Stimulated activated CD8-positive, alpha-beta memory T cell treated with anti-CD3 and anti-CD28 coated beads, Interleukin-15, amount 100 ng/mL, for 1 hour (primary cell): ENCODE results near the gene CDH13.

Experiments used
- DNase-seq: peaks from one replicate; pipeline ENCODE4 v3.0.0-alpha.2; 2020; ENCODE audit warnings: low read depth

The CDH13 gene

DNA sequence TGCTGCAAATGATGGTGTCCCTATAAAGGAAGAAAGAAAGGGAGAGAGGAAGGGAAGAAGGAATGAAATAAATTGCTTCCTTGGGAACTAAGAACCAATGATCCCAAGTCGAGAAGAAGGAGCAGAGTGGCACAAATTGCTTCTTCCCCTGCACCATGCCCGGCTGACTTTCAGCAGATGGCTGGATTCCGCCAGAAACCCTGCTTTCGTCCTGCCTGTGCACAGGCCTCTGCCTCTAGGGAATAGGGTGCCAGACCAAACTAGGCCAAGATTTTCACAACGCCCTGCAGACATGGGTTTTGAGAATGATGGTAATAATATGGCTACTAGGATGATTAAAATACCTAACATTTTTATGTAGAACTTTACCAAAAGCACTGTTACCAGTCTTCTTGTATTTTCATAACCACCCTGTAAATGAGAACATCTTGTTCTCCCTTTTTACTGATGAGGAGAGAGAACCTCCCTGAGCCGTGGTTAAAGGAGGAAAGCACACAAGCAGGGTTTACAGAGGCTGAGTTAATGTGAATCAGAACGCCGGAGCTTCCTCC, 1058.9 kb downstream of the CDH13 start:
- no peak for DNase-seq

DNA sequence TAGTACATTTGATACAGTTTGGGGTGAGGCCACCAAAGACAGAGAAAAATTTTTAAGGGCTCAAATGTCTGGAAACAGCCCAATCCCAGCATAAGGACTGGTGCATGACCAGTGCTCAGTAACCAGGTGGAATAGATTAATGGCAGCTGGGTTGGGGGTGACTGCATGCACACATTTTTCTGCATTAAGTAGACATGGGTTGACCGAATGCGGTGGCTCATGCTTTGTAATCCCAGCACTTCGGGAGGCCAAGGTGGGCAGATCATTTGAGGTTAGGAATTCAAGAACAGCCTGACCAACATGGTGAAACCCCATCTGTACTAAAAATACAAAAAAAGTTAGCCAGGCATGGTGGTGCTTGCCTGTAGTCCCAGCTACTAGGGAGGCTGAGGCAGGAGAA, 1060.0 kb downstream of the CDH13 start:
- DNase-seq, result no peak

DNA sequence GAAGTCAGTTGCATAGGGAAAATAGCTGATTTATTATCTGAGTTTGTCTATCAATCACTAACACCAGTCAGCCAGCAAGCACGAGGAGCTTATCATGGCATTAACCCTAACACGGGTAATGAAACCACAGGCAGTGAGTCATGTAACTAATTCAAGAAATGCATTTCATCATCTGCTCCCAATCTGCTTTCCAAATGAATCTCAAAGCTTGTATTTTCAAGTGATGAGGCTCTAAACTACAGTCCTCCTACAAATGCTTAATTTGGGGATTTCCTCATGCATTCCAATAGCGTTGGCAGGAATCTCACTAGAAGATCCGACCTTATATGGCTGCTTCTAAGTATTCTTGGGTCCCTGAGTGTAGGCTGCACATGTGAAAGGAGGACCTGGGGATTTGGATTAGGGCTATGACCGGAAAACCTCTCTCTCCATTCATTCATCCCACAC, 1062.6 kb downstream of the CDH13 start:
- DNase-seq, result no peak

DNA sequence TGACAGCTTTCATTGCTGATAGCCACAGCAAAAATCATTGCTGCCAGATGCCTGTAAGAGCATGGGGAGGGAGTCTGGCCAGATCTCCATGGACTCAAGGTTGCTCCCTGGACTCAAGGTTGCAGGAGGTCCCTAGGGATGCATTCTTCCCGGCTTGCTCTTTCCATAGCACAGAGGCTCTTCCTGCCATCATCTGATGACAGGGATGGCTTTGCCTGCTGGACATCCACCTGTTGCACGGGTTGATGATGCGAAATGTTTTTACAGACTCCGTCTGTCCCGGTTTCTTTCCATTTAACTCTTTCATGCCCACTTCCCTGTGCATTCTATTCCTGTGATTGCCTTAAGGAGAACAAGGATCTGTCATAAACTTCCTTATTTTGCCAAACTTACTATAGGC, 1065.5 kb downstream of the CDH13 start:
- no peak for DNase-seq

DNA sequence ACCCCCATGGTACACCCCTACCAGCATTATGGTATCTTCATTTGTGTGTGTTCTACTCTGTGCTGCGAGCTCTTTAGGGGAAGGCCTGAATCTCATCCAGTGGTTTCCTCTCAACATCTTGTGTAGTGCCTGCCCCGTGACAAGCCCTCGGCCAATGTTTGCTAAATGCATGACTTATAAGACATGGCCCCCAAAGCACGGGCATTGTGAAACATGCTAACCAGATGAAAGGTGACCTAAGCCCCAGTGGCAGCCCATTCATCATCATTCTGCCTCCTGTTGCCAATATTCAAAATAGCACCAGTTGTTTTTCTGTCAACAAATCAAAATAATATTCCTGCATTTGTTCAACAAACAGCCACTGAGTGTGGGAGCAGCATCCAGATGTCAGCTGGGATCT, 1072.2 kb downstream of the CDH13 start:
- DNase-seq, result no peak

DNA sequence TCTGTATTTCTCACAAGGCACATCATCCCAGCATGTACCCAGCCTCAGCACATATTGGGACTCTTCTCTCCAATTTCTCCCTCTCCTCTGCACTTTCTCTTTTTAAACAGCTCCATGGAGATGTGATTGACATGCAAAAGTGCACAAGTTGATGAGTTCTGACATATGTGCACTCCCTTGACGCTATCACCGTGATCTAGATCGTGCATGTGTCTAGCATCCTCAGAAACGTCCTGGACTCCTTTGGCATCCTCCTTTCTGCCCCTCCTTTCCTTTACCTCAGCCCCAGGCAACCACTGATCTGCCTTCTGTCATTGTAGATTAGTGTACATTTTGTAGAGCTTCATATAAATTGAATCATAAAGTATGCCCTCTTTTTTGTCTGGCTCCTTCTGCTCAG, 1073.0 kb downstream of the CDH13 start:
- DNase-seq, result no peak

DNA sequence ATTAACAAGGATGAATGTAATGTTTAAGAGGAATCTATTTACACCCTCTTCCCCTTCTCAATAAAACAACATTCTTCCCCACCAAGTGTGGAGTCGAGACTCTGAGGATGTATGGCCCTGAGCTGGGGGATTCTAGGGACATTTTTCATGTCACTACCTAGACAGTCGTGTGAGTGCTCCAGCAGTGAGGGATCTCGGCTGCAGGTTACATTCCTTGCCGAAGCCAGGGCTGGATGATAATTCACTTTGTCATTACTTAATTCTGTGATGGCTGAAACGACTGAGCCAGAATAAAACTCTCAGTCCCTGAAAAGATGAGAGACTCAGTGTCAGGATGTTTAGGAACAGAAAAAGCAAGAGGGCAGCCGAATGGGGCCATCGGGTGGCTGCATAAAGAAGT, 1074.1 kb downstream of the CDH13 start:
- DNase-seq, result no peak

DNA sequence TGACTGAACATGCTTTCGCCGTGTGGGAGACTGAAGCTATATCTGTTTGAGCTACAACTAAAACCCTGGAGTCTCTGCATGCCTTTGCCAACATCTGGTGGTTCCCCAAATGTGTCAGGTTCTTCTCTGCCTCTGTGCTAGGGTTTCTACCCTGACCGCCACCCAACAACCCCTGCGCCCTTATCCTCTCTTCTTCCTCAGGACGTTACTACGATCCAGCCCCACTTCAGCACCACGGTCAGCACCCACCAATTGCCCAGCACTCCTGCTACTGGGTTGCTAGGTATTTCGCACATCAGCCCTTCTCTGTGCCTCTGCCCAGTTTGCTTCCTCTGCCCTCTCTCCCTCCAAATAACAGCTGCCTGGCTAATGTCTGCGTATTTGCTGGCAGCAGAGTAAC, 1074.7 kb downstream of the CDH13 start:
- DNase-seq, result no peak

DNA sequence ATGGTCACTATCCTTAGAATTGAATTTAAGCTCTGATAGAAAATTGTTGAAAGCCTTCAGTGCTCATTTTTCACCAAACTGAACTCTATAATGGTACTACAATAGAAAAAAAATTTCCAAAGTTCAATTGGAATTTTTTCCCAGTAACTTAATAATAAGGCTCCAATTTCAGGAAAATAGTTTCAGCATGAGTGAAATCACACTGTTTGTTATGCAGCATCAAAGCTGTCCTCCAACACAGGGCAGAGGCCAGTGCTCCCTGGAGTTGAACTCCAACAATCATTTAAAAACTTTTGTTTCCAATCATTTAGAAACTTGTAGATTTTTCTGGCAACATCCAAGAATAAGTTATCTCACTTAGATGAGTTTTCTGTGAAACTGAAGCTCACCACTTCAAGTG, 1077.9 kb downstream of the CDH13 start:
- DNase-seq, result no peak

DNA sequence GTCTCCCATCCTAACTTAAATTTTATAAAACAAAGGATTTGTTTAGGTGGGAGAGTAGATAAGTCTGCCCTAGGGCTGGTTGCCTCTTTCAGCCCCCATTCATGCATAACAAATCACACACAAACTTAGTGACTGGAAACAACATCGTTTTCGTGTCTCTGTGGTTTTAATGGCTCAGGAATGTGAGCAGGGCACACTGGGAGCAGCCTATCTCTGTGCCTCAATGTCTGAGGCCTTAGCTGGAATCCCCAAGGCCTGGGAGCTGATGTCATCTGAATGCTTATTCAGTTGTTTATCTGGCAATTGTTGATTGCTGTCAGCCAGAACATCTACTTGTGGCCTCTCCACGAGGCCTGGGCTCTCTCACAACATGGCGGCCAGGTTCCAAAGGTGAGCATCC, 1079.1 kb downstream of the CDH13 start:
- no peak for DNase-seq

DNA sequence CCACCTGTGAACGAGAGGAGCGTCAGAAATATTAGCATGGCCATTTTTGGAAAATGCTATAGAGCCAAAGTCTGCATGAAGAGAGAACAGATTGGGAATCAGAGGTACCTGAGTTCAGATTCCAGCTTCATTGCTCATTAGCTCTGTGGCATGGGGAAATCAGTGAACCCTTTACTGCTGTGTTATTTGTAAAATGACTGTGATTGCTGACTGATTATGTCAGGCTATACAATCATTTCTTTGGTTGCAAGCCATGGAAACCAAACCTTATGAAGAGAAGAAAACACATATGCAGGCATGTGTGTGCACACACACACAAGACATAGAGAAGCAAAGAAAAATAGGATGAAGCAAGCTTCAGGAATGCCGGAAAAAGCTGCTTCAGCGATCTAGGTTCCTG, 1079.6 kb downstream of the CDH13 start:
- no peak for DNase-seq

DNA sequence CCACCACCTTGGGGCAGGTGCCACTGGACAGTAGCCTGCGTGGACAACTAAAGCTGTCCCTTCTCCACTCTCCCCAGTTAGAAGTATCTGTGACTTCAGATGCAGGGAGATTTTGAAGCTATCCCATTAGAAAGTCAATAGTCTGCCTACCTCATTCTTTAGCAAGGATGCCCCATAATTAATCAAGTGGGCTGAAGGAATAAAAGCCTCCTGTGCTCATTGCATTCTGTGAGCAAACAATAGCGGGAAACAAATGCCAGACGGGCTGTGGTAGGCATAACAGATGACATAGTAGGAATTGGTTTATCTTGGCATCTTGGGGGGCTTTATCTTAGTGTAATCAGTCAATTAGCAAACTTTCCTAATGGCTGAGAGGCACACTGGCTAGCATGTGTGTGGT, 1084.3 kb downstream of the CDH13 start:
- DNase-seq, result no peak

DNA sequence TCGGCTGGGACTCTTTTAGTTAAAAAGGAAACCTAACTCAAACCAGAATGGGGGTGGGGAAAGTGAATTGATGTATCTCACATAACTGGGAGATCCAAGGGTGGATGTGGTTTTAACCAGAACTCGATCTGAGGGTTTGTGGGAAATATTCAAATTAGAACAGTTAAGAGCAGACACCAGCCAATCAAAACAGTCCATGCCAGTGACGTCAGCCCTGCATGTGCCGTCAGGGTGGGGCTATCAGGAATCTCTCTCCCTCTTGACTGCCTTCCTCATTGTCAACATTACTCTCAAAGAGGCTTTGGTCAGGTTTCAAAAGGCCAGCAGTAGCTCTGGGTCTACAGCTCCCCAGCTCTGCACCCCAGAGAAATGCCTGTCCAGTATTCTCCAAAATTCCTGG, 1086.8 kb downstream of the CDH13 start:
- DNase-seq, result no peak

DNA sequence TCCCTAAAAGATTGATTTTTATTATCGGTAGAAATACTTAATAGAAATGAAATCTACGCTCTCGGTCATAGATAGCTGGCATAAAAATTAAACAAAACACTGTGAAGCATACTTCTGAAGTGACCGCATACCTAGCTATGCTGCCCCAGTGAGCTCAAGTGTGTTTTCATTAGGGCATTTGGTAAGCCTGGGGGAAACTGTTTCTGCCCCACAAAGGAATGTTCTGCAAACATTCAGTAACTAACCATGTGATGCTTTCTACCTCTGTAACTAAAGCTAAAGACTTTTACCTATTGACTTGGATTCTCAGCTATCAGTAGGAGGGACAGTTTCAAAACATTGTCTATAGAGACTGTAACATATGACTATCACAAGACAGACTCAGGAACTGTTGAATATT, 1087.5 kb downstream of the CDH13 start:
- DNase-seq, result no peak

DNA sequence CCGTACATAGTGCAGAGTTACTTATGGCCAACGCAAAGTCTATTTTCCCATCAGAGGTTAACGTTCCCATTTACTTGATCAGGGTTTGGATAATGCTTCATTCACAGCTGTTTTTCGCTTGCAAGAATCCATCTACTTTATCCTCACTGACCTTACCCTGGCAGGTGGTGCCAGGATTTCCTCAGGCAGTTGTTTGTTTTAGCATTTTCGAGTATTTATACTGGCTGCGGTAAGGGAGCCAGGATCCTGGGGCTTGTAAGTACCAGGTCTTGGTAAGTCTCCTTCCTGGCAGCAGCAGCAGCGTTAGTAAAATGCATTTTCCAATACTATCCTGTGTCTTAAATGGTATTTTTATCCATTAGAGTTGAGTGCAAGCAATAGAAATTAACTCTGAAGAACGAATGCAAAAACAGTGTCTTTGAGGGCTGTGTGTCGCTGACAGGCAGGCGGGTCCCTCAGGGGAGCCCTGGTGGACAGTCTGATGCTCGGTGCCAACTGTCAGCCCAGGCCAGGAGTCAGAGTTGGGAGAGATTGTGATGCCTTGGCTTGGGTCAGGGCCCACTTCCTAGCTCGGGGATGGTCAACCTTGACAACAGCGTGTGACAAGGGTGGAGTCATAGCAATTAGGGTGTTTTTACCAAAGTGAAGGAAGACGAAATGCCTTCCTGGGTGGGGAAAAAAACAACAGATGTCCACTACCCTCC, 1088.6 kb downstream of the CDH13 start:
- DNase-seq, result no peak

DNA sequence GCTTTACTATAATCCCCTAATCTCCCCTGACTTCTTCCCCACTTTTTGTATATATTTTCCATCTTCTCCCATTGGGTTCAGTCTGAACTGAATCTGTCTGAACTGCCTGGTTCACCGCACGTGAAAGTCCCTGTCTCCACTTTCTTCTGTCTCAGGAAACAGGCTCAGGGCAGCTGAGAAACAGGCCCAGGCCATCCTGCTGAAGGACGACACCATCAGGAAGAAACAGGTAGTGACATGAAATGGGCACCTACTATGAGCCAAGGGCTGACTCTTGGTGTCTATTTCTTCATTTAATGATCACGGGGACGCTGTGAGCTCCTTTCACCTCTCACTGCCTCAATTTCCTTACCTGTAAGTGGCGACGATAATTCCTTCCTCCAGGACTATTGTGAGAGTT, 1090.5 kb downstream of the CDH13 start:
- DNase-seq, result no peak

DNA sequence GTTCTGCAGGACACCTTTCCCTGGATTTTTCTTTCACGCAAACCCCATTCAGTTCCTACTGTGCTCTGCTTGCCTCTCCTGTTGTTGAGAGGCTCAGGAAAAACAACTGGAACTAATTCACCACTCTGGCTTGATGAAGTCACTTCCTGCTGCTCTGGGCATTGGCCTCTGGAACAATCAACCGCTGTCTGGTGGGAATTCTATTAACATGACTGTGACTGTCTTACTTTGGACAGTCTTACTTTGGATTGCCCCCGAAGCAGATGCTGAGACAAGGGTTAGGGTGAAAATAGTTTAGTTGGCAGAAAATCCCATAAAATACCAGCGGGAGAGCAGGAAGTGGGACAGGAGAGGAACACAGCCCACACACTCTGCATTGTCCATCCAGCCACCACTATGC, 1091.0 kb downstream of the CDH13 start:
- no peak for DNase-seq

DNA sequence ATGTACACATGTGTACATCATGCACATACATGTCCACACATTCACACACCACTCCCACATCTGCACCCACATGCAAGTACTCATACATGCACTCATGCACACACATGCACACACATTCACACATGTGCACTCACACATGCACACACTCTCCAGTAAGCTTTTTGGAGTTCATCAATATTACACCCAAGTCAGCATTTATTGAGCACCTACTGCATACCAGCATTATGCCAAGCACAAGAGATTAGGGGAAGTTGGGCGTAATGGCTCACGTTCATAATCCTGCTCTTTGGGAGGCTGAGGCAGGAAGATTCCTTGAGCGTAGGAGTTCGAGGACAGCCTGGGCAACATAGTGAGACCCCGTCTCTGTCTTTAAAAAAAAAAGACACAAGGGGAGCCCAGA, 1093.4 kb downstream of the CDH13 start:
- DNase-seq, result no peak

DNA sequence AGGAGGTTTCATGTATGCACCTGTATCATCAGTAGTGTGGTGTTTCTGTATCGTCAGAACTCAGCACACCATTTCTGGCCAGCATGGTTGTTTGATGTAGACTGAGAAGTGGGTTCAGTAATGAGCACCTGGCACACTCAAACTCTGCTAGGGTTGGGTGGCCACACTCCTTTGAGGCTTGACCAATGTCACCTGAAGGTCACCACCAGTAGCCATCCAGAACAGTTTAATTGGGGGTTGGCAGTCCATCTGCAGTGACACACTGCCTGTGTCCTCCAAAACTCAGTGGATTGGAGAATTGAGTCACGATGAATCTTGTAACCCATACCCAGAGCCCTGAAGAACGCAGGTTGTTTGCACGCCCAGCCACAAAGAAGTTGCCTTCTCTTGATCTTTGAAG, 1094.2 kb downstream of the CDH13 start:
- DNase-seq, result no peak

DNA sequence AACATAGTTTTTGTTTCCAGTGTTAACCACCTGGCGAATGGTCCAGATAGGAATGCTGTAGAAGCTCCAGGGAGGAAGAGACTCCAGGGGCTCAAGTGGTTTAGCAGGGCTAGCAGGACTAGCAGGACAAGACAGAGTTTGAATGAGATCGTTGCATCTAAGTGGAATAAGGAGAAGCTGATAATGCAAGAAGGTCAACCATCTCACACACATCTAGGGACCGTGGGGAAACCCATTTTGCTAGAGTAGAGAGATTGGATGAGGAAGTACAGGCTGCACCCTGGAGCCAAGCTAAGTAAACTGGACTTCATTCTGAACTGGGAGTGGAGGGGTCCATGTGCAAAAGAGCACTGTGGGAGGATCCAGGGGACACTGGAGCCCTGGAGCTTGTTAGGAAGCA, 1094.9 kb downstream of the CDH13 start:
- DNase-seq, result no peak

DNA sequence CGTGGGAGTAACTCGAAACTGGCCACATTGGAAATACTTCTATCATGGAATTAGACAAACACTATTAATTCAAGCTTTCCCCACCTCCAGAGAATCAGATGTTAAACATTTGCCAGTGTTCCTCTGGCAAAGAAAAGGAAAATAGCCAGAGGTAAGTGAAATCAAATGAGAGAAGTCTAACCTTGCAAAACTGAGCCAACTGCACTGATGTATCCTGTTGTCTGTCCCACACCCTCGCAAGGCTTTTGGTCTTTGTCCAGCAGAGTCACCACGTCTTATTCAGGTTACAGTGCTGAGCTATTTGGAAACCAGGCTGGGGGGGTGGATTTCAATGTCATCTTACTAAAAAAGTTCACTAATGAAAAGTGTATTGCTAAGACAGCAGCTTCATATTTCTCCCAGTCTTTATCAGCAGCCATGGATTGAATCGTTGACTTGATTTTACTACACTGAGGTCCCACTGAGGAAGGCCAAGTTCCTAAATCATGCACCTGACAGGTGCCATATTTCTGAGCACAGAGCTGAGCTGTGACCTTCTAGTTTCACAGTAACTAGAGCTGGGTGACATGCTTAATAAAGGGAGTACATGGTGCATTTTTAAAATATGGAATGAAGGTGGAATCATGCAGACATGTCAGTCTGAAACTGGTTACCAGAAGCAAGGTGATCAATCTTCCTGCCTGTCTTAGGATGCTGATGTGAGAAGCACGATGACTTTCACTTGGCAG, 1095.9 kb downstream of the CDH13 start:
- DNase-seq, result no peak

DNA sequence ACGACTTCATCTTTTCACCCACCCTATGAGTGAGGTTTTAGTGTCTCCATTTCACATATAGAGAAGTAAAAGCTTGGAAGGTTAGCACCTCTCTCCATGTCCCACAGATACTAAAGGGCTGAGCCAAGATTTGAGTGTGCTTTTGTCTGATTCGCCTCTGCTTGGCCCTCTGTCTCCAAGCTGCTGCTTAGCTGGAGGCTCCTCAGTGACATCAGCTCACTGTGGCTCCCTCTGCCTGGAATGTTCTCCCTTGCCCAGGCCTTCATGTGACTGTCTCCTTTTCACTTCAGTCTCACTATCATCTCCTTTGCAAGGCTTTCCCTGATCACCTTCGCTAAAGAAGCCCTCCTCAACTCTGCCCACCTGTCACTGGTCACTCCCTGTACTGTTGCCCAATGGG, 1096.5 kb downstream of the CDH13 start:
- DNase-seq, result no peak

DNA sequence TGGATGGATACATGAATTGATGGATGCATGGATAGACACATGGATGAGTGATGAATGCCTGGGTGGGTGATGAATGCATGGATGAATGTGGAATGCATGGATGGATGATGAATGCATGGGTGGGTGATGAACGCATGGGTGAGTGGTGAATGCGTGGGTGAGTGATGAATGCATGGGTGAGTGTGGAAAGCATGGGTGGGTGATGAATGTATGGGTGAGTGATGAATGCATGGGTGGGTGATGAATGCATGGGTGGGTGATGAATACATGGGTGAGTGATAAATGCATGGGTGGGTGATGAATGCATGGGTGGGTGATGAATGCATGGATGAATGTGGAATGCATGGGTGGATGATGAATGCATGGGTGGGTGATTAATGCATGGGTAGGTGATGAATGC, 1097.1 kb downstream of the CDH13 start:
- DNase-seq, result no peak

DNA sequence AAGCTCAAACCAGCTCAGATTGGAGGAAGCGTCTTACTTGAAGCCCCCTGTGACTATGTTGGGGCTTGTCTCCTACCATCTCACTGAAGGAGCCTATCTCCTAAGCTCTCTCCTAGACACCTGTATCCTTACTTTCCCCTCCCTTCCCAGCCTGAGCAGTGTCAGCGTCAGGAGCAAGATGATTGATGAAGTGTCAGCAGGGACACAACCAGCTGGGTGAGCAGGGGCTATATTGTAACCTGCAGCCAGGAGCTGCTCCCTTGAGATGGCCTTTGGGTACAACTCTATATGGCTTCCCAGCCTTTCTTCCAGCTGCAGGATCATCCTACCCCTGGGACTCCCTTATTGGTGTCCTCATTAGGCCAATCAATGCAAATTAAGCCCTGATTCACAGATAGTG, 1097.8 kb downstream of the CDH13 start:
- no peak for DNase-seq
